Pericardium fibroblast (primary cell): ENCODE data around the gene SUN3. TPM values are rescaled to one million over a fixed set of nuclear protein-coding genes. Genes with fewer than 3 reads are reported as not detected.

ENCODE experiments used
- total RNA-seq: library from RNA; depleted of rRNA; stranded (reverse); fragments of >200 nt; gene quantifications from 2 replicates; pipeline ENCODE4 v1.2.3, GENCODE V29; 2015

SUN3 gene
- total RNA-seq: not detected in 2 replicates

DNA sequence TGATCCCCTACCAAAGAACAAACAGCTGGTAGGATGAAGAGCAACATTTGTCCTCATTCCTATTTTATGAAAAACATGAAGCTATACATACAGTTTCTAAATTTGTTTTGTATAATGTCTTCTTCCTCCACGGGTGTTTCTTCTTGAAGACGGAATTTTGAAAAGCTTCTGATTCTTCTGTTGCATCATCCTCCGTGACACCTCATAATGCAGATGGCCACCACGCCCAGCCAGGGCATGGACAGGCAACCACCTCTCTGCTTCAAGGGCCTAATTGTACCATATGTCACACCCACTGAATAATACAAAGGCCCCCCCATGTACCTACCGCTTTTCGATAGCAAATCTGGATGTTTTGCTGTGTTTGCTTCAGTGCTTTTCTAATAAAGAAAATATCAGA is at the start of gene SUN3:
Gene SUN3, minus strand, starts transcription at position 170 of the 400 bp plus-strand sequence. Its CDS starts 169 bp downstream, at position 1.

DNA sequence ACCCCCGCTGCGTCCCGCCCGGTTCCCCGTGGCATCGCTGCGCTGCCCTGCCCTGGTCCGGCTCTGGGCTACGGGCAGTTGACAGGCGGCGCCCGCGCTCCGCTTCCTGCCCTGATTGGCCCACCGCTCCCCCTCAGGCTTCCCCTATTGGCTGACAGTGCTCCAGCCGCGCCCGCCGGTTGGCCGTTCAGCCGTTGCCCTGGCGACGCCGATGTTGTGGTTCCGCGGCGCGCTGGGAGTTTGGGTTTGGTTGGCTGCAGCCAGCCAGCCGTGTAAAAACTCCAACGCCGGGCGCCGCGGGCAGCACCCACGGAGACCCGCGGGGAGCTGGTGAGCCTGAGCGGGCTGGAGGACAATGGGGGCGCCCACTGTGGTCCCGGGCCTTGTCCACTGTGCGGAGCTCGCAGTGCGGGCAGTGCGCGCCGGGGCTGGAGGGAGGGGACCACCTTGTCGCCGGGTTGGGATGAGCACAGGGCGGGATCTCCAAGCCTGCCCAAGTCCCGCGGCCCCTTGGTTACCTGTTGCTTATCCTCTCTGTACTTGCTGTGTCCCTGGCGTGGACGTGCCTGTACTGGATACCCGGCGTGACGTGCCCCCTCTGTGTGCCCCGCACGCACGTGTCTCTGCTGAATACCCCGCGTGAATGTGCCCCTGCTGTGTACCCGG is 6.5 kb upstream of the SUN3 start, which contains the start of gene C7orf57:
Gene C7orf57, plus strand, starts transcription at position 243 of the 666 bp plus-strand sequence. CDS start 766 bp downstream, outside the sequence.

GRCh38 chr7:47979145-47979831 is 49.6 kb downstream of the SUN3 start, which contains the start of gene HUS1:
TSS of gene HUS1 (minus strand) at chr7:47979615. CDS start at chr7:47979519, 96 bp downstream.

DNA sequence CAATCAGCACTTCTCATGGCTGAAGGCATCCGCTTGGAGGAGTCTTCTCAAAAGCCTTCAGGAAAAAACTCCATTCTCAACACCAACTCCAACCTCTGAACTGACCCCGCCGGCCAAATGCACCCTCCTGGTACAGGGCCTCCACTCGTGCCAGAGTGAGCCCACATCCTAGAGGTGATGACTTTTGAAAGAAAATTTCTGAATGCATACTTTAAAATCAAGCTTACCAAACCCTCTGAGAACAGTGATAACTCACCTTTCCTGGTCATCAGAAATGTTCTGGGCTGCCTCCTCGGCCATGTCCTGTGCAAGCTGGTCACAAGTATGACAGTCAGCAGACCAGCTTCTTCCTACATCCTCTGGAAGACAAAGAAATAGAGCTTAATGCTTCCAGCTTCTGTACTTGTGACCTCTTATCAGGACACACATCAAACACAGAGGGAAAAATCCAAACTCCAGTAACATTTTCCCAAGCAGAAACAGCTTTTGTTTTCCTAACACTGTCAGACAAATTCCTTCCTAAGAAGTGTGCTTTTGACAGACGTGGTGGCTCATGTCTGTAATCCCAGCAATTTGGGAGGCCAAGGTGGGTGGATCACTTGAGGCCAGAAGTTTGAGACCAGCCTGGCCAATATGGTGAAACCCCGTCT is 80.6 kb downstream of the SUN3 start, which contains the start of gene PKD1L1:
Gene PKD1L1, minus strand, starts transcription at position 326 of the 650 bp plus-strand sequence. Its CDS starts 26 bp downstream, at position 300.

Other genes starting within 250 kb of the SUN3 start
- not detected in 2 replicates for gene PKD1L1, start 80.6 kb downstream of the SUN3 start, total RNA-seq
- 6.2 and 27.7 TPM in 2 replicates for gene HUS1, start 49.5 kb downstream of the SUN3 start, total RNA-seq
- not detected in 2 replicates for gene C7orf57, start 6.4 kb upstream of the SUN3 start, total RNA-seq
- 18.2 and 23.7 TPM in 2 replicates for gene UPP1, start 60.2 kb upstream of the SUN3 start, total RNA-seq
- gene ABCA13, start 142.4 kb upstream of the SUN3 start, total RNA-seq: not detected in 2 replicates